HG03521 (cell line): ENCODE measurements around the gene CMSS1.

Experiments
- ATAC-seq: cut with Tn5 transposase; IDR thresholded peaks from one replicate; pipeline ENCODE4 v1.9.1; 2021; ENCODE audit warnings: mild to moderate bottlenecking, moderate library complexity; ENCODE audit not compliant: unreplicated experiment

The CMSS1 gene

DNA sequence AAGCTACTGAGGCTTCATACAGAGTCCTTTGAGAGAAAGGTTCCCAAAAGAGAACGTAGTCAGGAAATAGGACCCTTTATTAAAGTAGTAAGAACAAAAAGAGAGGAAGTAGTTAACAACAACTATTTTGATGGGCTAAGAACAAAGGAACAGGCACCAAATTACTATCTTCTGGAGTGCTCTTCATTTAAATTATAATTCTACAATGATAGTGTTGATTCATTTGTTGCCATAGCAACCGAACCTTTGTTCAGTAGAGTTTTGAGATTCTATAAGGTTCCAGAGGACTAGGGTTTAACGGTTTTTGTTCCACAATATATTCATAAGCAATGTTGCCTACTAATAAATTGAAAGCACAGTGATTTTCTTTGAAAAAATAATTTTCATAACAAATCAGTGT is 78.8 kb downstream of the CMSS1 start:
- no peak for ATAC-seq

- ATAC-seq = no peak
Measured at GRCh38 chr3:99899603-99900002, 81.9 kb downstream of the CMSS1 start.

DNA sequence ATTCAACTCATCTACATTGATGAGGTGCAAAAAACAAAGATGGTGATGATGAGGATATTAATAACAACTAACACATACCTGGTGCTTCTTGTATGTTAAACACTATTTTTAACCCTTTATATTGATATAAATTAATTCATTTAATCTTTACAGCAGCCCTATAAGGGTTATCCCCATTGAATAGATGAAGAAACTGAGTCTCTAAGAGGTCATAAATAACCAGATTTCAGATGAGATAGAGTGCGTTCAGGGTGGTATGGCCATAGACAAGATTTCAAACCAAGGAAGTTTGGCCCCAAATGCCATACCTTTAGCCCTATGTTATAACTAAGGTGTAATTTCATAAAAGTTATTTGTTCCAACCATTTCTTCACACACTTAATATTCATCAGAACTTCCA is 82.6 kb downstream of the CMSS1 start:
- ATAC-seq = no peak

DNA sequence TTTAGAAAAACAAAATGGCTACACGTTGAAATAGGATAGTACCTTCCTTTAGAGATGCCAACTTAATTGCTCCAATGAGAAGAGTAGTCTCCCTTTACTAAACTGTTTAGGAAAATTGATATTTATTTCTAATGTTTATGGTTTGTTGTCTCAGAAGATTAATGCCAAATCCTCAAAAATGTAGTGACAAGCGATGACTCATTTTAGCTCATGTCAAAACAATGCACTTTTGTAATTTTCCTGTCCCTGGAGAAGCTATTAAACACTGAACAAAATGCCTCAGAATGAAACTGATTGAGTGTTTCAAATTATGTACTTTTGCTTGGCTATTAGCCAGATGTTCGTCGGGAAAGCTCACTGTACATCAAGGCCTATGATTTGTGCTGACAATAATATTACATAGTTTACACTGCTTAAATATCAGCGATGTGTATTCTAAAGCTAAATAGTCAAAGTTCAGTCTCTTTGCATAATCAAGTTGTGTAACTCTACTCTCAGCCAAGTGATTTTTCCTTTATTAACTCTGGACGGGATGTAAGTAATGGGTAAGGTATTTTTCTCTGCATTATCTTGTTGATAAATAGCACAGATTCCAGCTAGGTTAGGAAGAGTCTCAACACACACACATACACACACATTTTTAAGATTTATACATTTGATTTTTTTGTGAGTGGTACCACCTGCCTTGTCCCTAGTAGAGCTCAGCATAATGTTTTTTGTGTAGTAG is 83.7 kb downstream of the CMSS1 start:
- no peak for ATAC-seq

- ATAC-seq = no peak
Measured at GRCh38 chr3:99902091-99902490, 84.4 kb downstream of the CMSS1 start.

DNA sequence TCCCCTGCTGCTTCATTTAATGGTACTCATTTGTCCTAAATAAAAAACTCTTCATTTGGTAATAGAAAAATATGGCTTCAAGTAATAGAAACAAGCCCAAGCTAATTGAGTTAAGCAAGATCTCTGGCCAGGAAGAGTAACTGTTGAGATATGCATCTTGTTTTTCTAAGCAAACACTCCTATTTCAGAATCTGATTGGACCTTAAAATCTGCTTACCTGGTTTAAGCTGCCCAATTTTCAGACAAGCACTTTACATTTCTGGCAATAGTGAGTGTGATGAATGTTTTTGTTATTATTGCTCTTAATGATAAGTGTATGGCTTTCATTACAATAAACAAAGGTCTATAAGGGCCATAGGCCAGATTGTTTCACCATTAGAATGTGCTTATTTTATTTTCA is 86.2 kb downstream of the CMSS1 start:
- no peak for ATAC-seq

DNA sequence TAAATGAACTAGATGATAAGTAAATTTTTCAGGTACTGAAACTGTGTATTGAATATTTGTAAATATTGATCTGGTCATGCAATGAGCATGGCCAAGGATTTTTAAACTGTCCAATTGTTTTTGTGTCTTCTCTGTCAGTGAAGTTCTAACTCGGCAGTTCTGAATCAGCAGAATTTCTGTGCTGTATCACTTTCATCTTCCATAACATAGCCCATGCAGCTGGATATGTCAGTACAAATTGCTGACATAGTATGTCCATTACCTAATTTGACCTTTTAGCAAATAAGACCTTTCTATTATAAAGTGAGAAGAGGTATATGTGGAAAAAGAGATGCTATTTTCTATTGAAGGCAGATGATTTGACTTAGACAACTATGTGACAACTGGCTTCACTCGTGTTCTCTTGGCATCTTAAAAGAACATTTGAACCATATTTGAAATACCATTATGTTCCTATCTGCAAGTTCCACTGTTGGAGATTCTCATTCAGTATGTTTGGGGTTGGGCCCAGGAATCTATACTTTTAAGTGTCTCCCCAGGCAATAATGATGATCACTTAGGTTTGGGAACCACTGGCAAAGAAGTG is 90.4 kb downstream of the CMSS1 start:
- ATAC-seq = no peak

- no peak for ATAC-seq
Measured at GRCh38 chr3:99909714-99910495, 92.2 kb downstream of the CMSS1 start.

- ATAC-seq = no peak
Measured at GRCh38 chr3:99910752-99911290, 93.2 kb downstream of the CMSS1 start.

DNA sequence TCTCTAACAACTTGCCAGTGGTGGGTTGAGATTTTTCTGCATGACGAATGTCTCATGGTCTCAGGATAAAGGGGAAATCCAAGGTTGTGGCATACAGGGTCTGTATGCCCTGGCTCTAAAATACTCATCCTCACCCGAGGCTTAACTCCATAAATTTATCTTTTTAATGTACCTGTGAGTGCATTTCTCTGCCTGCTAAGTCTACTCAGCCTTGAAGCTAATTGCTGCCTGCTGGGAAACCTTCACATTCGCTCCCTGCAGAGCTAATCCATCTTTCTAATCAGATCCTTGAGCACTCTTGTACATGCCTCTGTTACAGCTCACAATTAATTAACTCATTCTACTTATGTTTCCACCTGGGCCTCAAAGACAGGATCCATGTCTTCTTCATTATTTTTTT is 93.8 kb downstream of the CMSS1 start:
- no peak for ATAC-seq

- no peak for ATAC-seq
Measured at GRCh38 chr3:99915906-99916432, 98.3 kb downstream of the CMSS1 start.

GRCh38 chr3:99918715-99919114 is 101.1 kb downstream of the CMSS1 start:
- no peak for ATAC-seq

DNA sequence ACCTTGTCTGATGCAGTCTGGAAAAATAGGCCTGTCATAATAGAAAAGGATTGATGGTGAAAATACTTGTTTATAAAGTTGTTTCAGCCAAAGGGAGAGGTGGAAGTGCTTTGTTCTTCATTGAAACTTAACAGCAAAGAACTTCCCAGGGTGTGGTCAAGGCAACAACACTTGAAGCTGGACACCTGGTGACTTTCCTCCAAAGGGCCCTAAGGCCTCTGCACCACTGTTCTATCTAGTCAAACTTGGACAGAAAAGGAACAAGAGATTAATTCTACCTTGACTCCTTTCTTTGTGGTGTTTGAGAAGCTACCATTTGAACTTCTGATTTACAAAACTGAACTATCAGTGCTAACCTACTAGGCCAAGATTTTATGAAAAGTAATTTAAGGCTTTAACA is 102.0 kb downstream of the CMSS1 start:
- no peak for ATAC-seq

GRCh38 chr3:99920481-99921376 is 103.1 kb downstream of the CMSS1 start:
- peak; percentile 42 for ATAC-seq

- ATAC-seq = no peak
Measured at GRCh38 chr3:99921377-99921695, 103.7 kb downstream of the CMSS1 start.

GRCh38 chr3:99921986-99922385 is 104.3 kb downstream of the CMSS1 start:
- no peak for ATAC-seq

- no peak for ATAC-seq
Measured at GRCh38 chr3:99923873-99924272, 106.2 kb downstream of the CMSS1 start.

GRCh38 chr3:99925584-99926230 is 108.0 kb downstream of the CMSS1 start:
- no peak for ATAC-seq

- ATAC-seq = no peak
Measured at GRCh38 chr3:99927671-99928457, 110.2 kb downstream of the CMSS1 start.
